Activated CD8-positive, alpha-beta T cell treated with anti-CD3 and anti-CD28 coated beads for 36 hours (primary cell): ENCODE data around the gene LPCAT3. TPM values are rescaled to one million over a fixed set of nuclear protein-coding genes. Genes with fewer than 3 reads are reported as not detected.
"Not testable (repeated sequence)": the region's sequence is repeated elsewhere in the genome, so short reads cannot be mapped to it uniquely, and the experiment has no call there.

Experiments
- ATAC-seq: fragments of 200-7000 bp; cut with Tn5 transposase; one replicate; pipeline ENCODE4 v1.10.0; 2021; ENCODE audit warnings: mild to moderate bottlenecking, moderate library complexity
- CTCF ChIA-PET: fragments of 350-600 bp; sonication (Branson Sonifier 250); formaldehyde crosslinking; loops from one replicate; lab custom pipeline; 2021; ENCODE audit warnings: antibody characterized with exemption; lab: Charles Lee
- POLR2A ChIA-PET: fragments of 350-600 bp; sonication (Branson Sonifier 250); formaldehyde crosslinking; loops from one replicate; lab custom pipeline; 2021; ENCODE audit warnings: antibody characterized with exemption; lab: Charles Lee
- DNase-seq: peaks from one replicate; pipeline ENCODE4 v3.0.0-alpha.2; 2020
- H3K27ac Mint-ChIP-seq: one replicate; pipeline ENCODE4 v1.8.0; 2021; ENCODE audit warnings: mild to moderate bottlenecking, mixed read lengths
- H3K27me3 Mint-ChIP-seq: one replicate; pipeline ENCODE4 v1.8.0; 2021; ENCODE audit warnings: mixed read lengths
- H3K36me3 Mint-ChIP-seq: one replicate; pipeline ENCODE4 v1.8.0; 2021; ENCODE audit warnings: low read depth, mixed read lengths
- H3K4me1 Mint-ChIP-seq: one replicate; pipeline ENCODE4 v1.8.0; 2021; ENCODE audit warnings: low read depth, mixed read lengths
- H3K4me3 Mint-ChIP-seq: one replicate; pipeline ENCODE4 v1.8.0; 2021; ENCODE audit warnings: mild to moderate bottlenecking, moderate library complexity, mixed read lengths
- H3K9me3 Mint-ChIP-seq: one replicate; pipeline ENCODE4 v1.8.0; 2021; ENCODE audit warnings: mixed read lengths
- intact Hi-C: fragments of 100-400 bp; cut with micrococcal nuclease; formaldehyde crosslinking; loops from one replicate; pipeline ENCODE4 v1.10.0; 2022
- total RNA-seq, 2 experiments: library from RNA; stranded (reverse); gene quantifications; one replicate each; pipeline ENCODE4 v1.2.3, GENCODE V29; 2021
- TF ChIP-seq, protein P1 (sequence below): fragments of 200-600 bp; IDR thresholded peaks from one replicate; pipeline ENCODE4 v1.8.0; 2022; ENCODE audit warnings: antibody characterized with exemption, mild to moderate bottlenecking

Gene LPCAT3
- total RNA-seq, 2 experiments from 2014 or later, result 17.3 to 18.1 TPM

DNA sequence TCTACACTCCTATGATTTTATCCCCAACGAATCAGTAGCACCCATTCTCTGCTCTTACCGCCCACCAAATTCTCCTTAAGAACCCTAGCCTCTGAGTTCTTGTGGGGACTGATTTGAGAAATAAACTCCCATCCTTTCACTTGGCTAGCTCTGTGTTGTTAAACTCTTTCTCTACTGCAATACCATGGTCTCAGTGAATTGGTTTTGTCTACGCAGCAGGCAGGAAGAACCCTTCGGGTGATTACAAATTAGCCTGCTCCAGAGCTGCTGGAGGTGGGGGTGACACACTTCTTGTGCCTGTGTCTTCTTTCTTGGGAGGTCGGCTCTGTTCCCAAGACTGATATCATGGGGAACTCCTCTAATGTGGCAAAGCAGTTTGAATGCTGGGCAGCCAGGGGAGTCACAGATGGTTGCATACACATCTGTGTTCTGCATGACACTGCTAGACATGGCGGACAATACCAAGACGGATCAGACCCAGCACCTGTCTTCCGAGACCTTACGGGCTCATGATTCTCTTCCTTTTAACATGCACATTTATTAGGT, 40.6 kb upstream of the LPCAT3 start:
- H3K4me3 Mint-ChIP-seq, result no peak overlapping the region
- TF ChIP-seq, protein P1, sequence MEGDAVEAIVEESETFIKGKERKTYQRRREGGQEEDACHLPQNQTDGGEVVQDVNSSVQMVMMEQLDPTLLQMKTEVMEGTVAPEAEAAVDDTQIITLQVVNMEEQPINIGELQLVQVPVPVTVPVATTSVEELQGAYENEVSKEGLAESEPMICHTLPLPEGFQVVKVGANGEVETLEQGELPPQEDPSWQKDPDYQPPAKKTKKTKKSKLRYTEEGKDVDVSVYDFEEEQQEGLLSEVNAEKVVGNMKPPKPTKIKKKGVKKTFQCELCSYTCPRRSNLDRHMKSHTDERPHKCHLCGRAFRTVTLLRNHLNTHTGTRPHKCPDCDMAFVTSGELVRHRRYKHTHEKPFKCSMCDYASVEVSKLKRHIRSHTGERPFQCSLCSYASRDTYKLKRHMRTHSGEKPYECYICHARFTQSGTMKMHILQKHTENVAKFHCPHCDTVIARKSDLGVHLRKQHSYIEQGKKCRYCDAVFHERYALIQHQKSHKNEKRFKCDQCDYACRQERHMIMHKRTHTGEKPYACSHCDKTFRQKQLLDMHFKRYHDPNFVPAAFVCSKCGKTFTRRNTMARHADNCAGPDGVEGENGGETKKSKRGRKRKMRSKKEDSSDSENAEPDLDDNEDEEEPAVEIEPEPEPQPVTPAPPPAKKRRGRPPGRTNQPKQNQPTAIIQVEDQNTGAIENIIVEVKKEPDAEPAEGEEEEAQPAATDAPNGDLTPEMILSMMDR, result no peak
- no peaks in the 10 kb centered on the region for H3K36me3 Mint-ChIP-seq

DNA sequence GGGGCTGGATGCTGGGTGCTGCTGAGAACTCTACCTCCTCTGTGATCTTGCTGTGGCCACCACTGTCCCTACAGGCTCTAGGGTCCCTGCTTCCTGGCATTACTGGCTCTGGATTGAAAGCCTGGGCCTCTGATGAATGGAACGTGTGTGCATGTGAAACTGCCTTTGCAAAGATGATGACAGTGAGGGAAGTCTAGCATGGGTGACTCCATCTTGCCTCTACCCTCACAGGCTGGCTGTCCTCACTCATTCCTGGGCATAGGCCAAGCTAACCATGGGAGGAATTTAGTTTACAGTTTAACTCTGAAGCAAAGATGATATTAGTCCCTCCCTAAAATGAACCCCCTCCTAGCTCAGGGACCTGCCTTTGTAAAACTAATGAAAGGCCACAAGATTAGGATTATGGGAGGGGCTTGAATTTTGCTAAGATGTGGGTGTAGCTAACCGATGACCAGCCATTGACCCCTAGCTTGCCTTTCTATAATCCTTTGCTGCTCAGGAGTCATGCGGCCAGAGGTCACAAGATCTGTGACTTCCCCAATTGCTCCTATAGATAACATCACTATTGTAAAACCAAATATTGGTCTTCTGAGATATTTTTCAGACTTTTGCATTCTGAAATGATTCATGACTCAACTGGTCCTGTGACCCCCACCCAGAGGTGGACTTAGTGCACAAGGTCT, 40.0 kb upstream of the LPCAT3 start:
- H3K36me3 Mint-ChIP-seq, result no peaks in the 10 kb centered on the region
- ATAC-seq (no peak), DNase-seq (no peak)
- H3K27ac Mint-ChIP-seq, result no peak overlapping the region
- H3K9me3 Mint-ChIP-seq, result no peaks in the 10 kb centered on the region
- ChIA-PET POLR2A (no interaction called here), CTCF (interaction anchor here (1.2 to 1.4 kb wide), 2 partner anchors 9 to 88 kb away, joined by 3 read pairs; no protein-coding TSS in a partner anchor)
- H3K4me3 Mint-ChIP-seq, result no peak overlapping the region
- H3K27me3 Mint-ChIP-seq, result peaks cover 25% of the 10 kb centered on the region
- TF ChIP-seq, protein P1, result no peak
- intact Hi-C loops, result no loop called here
- H3K4me1 Mint-ChIP-seq, result no peaks in the 10 kb centered on the region

More for the DNA sequence above, 40.6 kb upstream of the LPCAT3 start:
- no peak for DNase-seq
- POLR2A ChIA-PET, result no interaction called here
- Mint-ChIP-seq H3K4me1 (no peaks in the 10 kb centered on the region), H3K9me3 (no peaks in the 10 kb centered on the region), H3K27me3 (peaks cover 25% of the 10 kb centered on the region), H3K27ac (no peak overlapping the region)
- ATAC-seq, result no peak
- intact Hi-C loops, result no loop called here
- CTCF ChIA-PET, result interaction anchor here (1.4 kb wide), 1 partner anchor 10 kb away, joined by 3 read pairs; no protein-coding TSS in a partner anchor

DNA sequence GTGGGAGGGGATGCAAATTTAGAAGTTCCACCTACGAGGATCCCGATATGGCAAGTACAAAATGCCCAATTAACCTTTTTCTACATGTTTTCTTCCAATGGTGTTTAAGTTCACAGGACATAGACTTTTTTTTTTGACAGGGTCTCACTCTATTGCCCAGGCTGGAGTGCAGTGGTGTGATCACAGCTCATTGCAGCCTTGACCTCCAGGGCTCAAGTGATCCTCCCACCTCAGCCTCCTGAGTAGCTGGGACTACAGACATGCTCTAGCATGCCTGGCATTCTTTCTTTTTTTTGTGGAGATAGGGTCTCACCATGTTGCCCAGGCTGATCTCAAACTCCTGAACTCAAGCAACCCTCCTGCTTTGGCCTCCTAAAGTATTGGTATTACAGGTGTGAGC, 37.5 kb upstream of the LPCAT3 start:
- H3K36me3 Mint-ChIP-seq, ATAC-seq, DNase-seq, H3K4me1 Mint-ChIP-seq, H3K27ac Mint-ChIP-seq, H3K4me3 Mint-ChIP-seq, H3K9me3 Mint-ChIP-seq, intact Hi-C loops: not testable (repeated sequence)
- peaks cover 24% of the 10 kb centered on the region for H3K27me3 Mint-ChIP-seq
- ChIA-PET POLR2A (interaction anchor here (1.1 kb wide), 1 partner anchor 56 kb away, joined by 3 read pairs; no protein-coding TSS in a partner anchor), CTCF (interaction anchor here (0.7 to 1.7 kb wide), 2 partner anchors 21 to 37 kb away, joined by 3 to 5 read pairs; partner anchors contain the start of gene LPCAT3)

DNA sequence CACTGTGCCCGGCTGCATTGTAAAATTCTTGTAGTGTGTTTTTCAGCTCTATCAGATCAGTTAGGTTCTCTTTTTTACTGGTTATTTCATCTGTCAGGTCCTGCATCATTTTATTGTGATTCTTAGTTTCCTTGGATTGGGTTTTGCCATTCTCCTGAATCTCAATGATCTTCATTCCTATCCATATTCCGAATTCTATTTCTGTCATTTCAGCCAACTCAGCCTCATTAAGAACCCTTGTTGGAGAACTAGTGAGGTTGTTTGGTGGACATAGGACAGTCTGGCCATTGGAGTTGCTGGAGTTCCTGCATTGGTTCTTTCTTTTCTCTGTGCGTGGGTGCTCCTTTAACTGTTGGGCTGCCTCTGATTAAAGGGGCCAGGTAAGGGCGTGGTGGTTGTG, 36.6 kb upstream of the LPCAT3 start:
- H3K4me1 Mint-ChIP-seq, result no peaks in the 10 kb centered on the region
- H3K27me3 Mint-ChIP-seq, result peaks cover 22% of the 10 kb centered on the region
- CTCF ChIA-PET, result interaction anchor here (0.7 kb wide), 1 partner anchor 22 kb away, joined by 3 read pairs; no protein-coding TSS in a partner anchor
- no peaks in the 10 kb centered on the region for H3K36me3 Mint-ChIP-seq
- intact Hi-C loops, result no loop called here
- H3K9me3 Mint-ChIP-seq, result no peaks in the 10 kb centered on the region
- TF ChIP-seq, protein P1, result no peak
- H3K27ac Mint-ChIP-seq, result no peak overlapping the region
- ATAC-seq (no peak), DNase-seq (no peak)
- no peak overlapping the region for H3K4me3 Mint-ChIP-seq
- POLR2A ChIA-PET, result no interaction called here

DNA sequence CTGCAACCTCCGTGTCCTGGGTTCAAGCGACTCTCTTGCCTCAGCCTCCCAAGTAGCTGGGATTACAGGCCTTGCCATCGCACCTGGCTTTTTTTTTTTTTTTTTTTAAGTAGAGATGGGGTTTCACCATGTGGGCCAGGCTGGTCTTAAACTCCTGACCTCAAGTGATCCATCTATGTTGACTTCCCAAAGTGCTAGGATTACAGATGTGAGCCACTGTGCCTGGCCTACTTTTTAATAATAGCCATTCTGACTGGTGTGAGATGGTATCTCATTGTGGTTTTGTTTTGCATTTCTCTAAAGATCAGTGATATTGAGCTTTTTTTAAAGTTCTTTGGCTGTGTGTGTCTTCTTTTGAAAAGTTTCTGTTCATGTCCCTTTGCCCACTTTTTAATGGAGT, 31.7 kb upstream of the LPCAT3 start:
- H3K36me3 Mint-ChIP-seq, H3K9me3 Mint-ChIP-seq, H3K27me3 Mint-ChIP-seq, POLR2A ChIA-PET, intact Hi-C loops, H3K4me3 Mint-ChIP-seq, DNase-seq, ATAC-seq, H3K4me1 Mint-ChIP-seq, H3K27ac Mint-ChIP-seq: not testable (repeated sequence)
- CTCF ChIA-PET, result interaction anchor here (1.2 to 3.9 kb wide), 3 partner anchors 9 to 62 kb away, joined by 3 to 15 read pairs (median 3); no protein-coding TSS in a partner anchor

- DNase-seq, H3K9me3 Mint-ChIP-seq, H3K4me3 Mint-ChIP-seq, H3K27ac Mint-ChIP-seq, H3K27me3 Mint-ChIP-seq, intact Hi-C loops, H3K36me3 Mint-ChIP-seq, H3K4me1 Mint-ChIP-seq, ATAC-seq: not testable (repeated sequence)
- CTCF ChIA-PET, result interaction anchor here (1.2 to 3.9 kb wide), 3 partner anchors 9 to 63 kb away, joined by 3 to 15 read pairs (median 3); no protein-coding TSS in a partner anchor
- POLR2A ChIA-PET, result interaction anchor here (0.6 to 1.0 kb wide), 2 partner anchors 12 to 120 kb away, joined by 3 read pairs; partner anchors contain the start of gene C1S
Measured at GRCh38 chr12:7049445-7049951, 31.2 kb upstream of the LPCAT3 start.
